OCI-LY1 (cell line): ENCODE data around the gene MXRA8.

Source experiments
- EZH2 ChIP-seq: fragments of 200-600 bp; sonication (generic), shearing (Covaris generic); IDR thresholded peaks from 2 replicates; pipeline ENCODE4 v1.8.0; 2017; ENCODE audit warnings: borderline replicate concordance, mixed run types, mild to moderate bottlenecking, antibody characterized with exemption, low read length, moderate library complexity, mixed read lengths
- TF ChIP-seq, protein P1 (sequence below): fragments of 200-600 bp; sonication (generic), shearing (Covaris generic); IDR thresholded peaks from 2 replicates; pipeline ENCODE4 v1.5.1; 2017; ENCODE audit warnings: mild to moderate bottlenecking, antibody characterized with exemption, low read length, moderate library complexity, mixed read lengths

DNA sequence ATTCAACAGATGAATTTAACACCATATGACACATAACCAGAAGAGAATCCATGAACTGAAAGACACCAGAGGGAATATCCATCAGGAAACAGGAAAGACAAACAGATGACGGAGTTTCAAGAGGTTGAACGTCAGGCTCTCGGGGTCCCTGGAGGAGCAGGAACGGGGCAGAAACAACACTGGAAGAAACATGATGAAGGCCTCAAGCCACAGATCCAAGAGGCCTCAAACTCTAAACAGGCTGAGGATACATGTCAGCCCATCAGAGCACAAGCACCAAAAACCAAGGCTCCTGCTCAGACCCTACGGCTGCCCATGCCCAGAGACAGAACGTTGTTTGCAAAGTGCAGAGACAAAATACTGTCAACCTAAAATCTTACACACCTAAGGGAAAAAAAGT is 40.9 kb downstream of the MXRA8 start:
- TF ChIP-seq, protein P1, sequence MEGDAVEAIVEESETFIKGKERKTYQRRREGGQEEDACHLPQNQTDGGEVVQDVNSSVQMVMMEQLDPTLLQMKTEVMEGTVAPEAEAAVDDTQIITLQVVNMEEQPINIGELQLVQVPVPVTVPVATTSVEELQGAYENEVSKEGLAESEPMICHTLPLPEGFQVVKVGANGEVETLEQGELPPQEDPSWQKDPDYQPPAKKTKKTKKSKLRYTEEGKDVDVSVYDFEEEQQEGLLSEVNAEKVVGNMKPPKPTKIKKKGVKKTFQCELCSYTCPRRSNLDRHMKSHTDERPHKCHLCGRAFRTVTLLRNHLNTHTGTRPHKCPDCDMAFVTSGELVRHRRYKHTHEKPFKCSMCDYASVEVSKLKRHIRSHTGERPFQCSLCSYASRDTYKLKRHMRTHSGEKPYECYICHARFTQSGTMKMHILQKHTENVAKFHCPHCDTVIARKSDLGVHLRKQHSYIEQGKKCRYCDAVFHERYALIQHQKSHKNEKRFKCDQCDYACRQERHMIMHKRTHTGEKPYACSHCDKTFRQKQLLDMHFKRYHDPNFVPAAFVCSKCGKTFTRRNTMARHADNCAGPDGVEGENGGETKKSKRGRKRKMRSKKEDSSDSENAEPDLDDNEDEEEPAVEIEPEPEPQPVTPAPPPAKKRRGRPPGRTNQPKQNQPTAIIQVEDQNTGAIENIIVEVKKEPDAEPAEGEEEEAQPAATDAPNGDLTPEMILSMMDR: no peak
- TF ChIP-seq EZH2: no peak
